HG02610 (cell line): ENCODE measurements around the gene COA1.
"Not testable (repeated sequence)": the region's sequence is repeated elsewhere in the genome, so short reads cannot be mapped to it uniquely, and the experiment has no call there.

Experiments
- ATAC-seq: cut with Tn5 transposase; IDR thresholded peaks from one replicate; pipeline ENCODE4 v1.9.1; 2021; ENCODE audit warnings: mild to moderate bottlenecking, moderate library complexity; ENCODE audit not compliant: unreplicated experiment

Gene COA1

GRCh38 chr7:43693687-43694398 is 35.5 kb downstream of the COA1 start:
- no peak for ATAC-seq

- ATAC-seq, result no peak
Observed at GRCh38 chr7:43692582-43693373, 36.5 kb downstream of the COA1 start.

- no peak for ATAC-seq
Observed at GRCh38 chr7:43691611-43692010, 37.7 kb downstream of the COA1 start.

GRCh38 chr7:43689115-43689514 is 40.2 kb downstream of the COA1 start:
- no peak for ATAC-seq

GRCh38 chr7:43687866-43688265 is 41.5 kb downstream of the COA1 start:
- not testable (repeated sequence) for ATAC-seq

- no peak for ATAC-seq
Observed at GRCh38 chr7:43686991-43687390, 42.3 kb downstream of the COA1 start.

- ATAC-seq, result no peak
Observed at GRCh38 chr7:43680736-43681135, 48.6 kb downstream of the COA1 start.

- ATAC-seq, result peak; percentile 63
Observed at GRCh38 chr7:43679210-43680068, 49.9 kb downstream of the COA1 start.

- no peak for ATAC-seq
Observed at GRCh38 chr7:43678315-43678714, 51.0 kb downstream of the COA1 start.

GRCh38 chr7:43677864-43678263 is 51.5 kb downstream of the COA1 start:
- ATAC-seq, result no peak

- no peak for ATAC-seq
Observed at GRCh38 chr7:43674559-43675436, 54.5 kb downstream of the COA1 start.

- ATAC-seq, result not testable (repeated sequence)
Observed at GRCh38 chr7:43673243-43673976, 55.9 kb downstream of the COA1 start.

GRCh38 chr7:43671521-43671920 is 57.8 kb downstream of the COA1 start:
- no peak for ATAC-seq

- ATAC-seq, result no peak
Observed at GRCh38 chr7:43669286-43670081, 59.8 kb downstream of the COA1 start.

GRCh38 chr7:43668035-43668434 is 61.3 kb downstream of the COA1 start:
- no peak for ATAC-seq

- no peak for ATAC-seq
Observed at GRCh38 chr7:43666938-43667337, 62.4 kb downstream of the COA1 start.

- no peak for ATAC-seq
Observed at GRCh38 chr7:43664681-43665080, 64.6 kb downstream of the COA1 start.

GRCh38 chr7:43660141-43660540 is 69.2 kb downstream of the COA1 start:
- no peak for ATAC-seq

GRCh38 chr7:43659549-43659896 is 69.8 kb downstream of the COA1 start:
- no peak for ATAC-seq
